GM12864 (cell line): ENCODE results near the gene EXOC6B.

Experiments
- DNase-seq: peaks from one replicate; pipeline ENCODE4 v3.0.0-alpha.2; 2011; ENCODE audit warnings: low read depth
- H3K4me3 ChIP-seq: 2 replicates; pipeline ENCODE4 v1.5.1; 2011; ENCODE audit warnings: mild to moderate bottlenecking, low read depth, low read length, control low read depth
- TF ChIP-seq, protein P1 (sequence below): IDR thresholded peaks from 2 replicates; pipeline ENCODE4 v1.5.1; 2011; ENCODE audit warnings: low read depth, mild to moderate bottlenecking, moderate library complexity, low read length, control low read depth, inconsistent platforms; ENCODE audit errors: missing control alignments

EXOC6B gene

DNA sequence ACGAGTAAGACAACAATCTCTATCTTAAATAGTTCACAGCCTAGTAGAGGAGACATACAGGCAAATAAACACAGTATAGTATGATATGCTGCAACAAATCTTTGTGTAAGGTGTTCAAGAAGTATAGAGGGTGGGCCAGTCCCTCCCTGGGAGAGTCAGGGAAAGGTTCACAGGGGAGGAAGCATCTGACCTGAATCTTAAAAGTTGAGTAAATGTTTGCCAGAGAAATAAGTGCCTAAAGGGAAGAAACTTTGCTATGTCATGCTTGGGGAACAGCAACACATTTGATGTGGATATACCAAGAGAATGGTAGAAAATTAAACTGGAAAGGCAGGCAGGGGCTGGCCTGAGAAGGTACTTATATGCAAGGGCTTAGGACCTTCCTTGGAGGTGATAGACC lies 552.4 kb downstream of the EXOC6B start:
- no peak for DNase-seq
- H3K4me3 ChIP-seq, result no peak overlapping the region
- TF ChIP-seq, protein P1, sequence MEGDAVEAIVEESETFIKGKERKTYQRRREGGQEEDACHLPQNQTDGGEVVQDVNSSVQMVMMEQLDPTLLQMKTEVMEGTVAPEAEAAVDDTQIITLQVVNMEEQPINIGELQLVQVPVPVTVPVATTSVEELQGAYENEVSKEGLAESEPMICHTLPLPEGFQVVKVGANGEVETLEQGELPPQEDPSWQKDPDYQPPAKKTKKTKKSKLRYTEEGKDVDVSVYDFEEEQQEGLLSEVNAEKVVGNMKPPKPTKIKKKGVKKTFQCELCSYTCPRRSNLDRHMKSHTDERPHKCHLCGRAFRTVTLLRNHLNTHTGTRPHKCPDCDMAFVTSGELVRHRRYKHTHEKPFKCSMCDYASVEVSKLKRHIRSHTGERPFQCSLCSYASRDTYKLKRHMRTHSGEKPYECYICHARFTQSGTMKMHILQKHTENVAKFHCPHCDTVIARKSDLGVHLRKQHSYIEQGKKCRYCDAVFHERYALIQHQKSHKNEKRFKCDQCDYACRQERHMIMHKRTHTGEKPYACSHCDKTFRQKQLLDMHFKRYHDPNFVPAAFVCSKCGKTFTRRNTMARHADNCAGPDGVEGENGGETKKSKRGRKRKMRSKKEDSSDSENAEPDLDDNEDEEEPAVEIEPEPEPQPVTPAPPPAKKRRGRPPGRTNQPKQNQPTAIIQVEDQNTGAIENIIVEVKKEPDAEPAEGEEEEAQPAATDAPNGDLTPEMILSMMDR, result no peak

DNA sequence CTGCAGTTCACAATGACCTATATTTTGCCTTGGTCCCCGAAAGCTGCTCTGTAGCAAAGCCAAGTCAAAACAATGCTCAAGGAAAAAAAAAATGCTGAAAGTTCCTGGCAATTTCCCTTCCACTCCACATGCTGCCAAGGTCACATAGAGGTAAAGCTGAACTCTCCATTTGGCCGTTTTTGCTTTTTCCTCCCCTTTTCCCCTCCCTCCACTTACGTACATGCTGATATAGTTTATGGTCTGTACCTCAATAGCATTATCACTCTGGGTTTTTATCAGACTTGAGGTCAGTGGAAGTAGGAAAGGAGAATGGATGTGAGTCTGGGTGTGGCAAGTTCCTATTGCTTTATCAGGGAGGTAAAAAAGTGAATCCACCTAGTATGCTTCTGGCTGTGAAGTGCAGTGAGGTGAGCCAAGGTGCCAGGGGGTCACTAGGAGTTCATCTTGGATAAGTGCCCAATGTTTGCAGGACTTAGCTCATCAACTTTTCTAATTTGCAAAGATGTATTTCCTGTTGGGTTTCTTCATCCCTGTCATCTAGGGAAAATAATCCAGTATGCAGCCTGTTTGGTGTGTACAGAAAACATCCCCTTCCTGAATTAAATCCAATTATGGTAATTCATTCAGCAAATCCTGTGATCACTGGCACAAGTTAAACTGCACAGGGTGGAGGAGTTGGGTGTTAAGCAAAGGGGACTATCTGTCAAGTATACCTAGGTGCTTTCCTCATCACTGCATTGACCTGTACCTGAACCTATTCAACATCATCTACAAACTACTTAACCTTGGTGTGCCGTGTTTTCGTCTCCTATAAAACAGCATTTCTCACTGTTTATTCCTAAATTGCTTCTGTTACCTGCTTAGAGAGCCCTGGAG lies 553.8 kb downstream of the EXOC6B start:
- no peak for DNase-seq
- H3K4me3 ChIP-seq, result no peak overlapping the region
- TF ChIP-seq, protein P1, result no peak

DNA sequence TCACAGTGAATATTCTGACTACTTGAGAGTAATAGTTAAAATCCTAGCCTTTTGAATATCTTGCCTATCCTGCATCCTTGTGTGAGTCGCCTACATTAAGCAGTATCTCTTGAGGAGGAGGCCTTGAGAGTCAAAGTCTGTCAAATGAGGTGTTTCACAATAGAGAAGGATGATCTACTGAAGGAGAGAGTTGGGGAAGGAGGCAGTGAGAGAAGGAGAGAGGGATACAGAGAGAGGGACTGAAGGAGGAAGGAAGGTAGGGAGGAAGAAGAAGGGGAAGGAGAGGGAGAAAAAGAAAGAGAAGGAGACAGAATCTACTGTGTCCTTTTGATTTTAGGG lies 554.6 kb downstream of the EXOC6B start:
- TF ChIP-seq, protein P1, result no peak
- no peak overlapping the region for H3K4me3 ChIP-seq
- no peak for DNase-seq

DNA sequence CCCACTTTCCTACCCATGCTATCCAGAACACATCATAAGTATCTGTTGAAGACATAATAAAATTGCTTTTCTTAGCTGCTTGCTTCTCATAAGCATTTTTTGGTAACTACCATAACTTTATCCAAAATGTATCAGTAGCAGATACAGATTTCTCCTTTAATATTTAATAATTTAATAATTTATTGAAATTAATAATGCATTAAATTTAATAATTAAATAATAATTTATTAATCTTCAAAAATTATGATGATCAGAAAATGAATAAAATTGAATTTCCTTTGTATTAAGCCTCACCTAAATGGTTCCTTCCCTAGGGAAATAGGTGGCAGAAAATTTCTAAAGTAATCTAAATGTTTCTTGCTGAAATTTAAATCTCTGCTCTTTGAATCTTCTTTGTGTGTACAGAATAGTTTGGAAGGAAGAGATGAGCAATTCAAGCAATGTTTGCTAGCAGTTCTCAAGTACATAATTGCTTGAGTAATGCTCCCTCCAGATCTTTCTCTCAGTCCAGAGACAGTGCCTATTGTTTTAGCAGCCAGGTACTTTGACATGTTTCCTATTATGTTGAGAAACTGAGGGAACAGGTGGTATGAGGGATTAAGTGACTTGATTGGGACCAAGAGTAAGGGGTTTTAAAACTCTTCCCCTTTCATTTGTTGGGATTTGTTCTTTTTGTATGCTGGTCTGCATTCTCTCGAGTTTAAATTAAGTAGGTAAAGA lies 555.1 kb downstream of the EXOC6B start:
- DNase-seq, result no peak
- H3K4me3 ChIP-seq, result no peak overlapping the region
- TF ChIP-seq, protein P1, result no peak

DNA sequence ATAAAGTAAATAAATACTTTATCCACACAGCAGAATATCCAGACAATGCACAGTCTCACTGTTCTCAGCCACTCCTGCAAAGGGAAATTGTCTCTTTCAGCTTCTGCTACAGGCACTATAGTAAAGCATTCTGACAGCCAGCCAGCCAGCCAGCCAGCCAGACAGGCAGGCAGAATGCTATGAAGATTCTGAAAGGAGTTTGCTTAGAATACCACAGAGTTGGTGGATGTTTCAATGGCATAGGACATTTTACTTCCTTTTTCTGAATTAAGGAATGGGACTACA lies 562.1 kb downstream of the EXOC6B start:
- DNase-seq, result no peak
- no peak overlapping the region for H3K4me3 ChIP-seq
- TF ChIP-seq, protein P1, result no peak

DNA sequence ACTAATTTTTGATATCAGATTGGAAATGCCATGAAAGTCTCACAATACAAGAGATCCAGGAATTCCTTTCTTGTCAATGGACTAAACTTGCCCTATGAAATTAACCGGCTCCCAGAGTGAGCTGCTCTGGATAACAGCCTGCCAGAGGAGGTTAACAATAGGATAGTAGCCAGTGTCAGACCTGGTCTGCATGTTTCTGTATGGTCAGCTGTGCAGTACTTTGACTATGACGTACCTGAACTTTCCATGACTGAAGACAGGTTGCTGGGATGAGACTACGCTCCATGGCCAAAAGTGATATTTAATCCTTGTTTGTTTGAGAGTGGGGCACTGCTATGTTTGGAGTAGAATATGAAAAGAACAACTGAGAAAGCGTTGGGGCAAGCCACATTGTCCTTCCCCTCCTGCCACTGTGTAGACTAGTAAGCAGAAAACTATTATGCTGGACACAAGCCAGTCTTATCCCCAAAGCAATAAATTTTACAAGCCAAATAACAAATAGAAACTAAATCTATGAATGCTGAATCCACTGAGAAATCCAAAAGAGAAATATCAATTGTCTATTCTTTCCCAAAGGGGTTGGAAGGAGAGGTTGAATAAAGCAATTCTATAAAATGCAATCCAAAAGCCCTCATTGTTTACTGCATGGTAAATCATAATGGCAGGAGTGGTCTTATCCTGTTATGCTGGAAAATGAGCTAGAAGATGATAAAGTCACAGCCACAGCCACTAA lies 562.6 kb downstream of the EXOC6B start:
- TF ChIP-seq, protein P1, result no peak
- H3K4me3 ChIP-seq, result no peak overlapping the region
- DNase-seq, result no peak
